ENCODE measurements around the gene MYMK. TPM values are rescaled to one million over a fixed set of nuclear protein-coding genes. Genes with fewer than 3 reads are reported as not detected.

MYMK gene
- total and polyA plus RNA-seq, 2 of the 8 experiments (the other 6 are each of a cell fraction or from before 2014, with no cell fraction given) = not detected

DNA sequence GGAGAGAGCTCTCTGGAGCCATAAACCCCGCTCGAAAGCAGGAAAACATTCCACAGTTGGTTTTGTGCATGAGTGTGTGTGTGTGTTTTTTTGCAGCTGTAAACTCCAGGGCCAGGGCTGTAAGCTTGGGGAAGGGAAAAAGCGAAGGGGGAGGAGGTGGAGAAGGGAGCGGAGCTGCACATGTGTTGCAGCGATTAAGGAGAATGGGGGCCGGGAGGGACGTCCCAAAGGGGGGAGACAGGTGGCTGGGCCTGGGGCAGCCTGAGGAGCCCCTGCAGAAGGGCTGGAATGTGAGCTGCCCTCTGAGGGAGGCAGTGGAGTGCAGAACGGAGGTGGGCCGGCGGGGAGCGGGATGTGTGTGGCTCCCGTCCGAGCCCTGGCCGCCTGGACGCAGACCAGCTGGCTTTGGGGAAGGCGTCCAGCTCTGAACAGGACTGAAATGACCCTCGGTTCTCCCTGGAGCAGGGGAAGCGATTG, 2.7 kb upstream of the MYMK start:
- no peaks in the 10 kb centered on the region for H3K36me3 ChIP-seq (ENCODE audit: control insufficient read depth in 2 of 4, insufficient read depth in 4 of 4, low read length in 3 of 4)
- ChIA-PET POLR2A (ENCODE audit: partially characterized antibody) (interaction anchor here (0.6 to 3.0 kb wide), 4 partner anchors 10 to 122 kb away, joined by 3 to 11 read pairs (median 6); partner anchors contain the start of gene CACFD1), CTCF (ENCODE audit: partially characterized antibody) (interaction anchor here (0.6 to 2.0 kb wide), 10 partner anchors 15 to 199 kb away, joined by 3 to 6 read pairs (median 4); no protein-coding TSS in a partner anchor)
- H3K56ac ChIP-seq (replicated peaks; ENCODE audit: insufficient read length, low read depth, low read length) = no peak overlapping the region
- H3K4me2 ChIP-seq (ENCODE audit: insufficient read depth in 1 of 2, low read depth in 2 of 2, low read length in 2 of 2) = peak overlapping the region; percentile 43 to 48
- TF ChIP-seq TEAD4 (IDR thresholded peaks at IDR 0.05; ENCODE audit: low read depth, low read length) (peak; percentile 52; the same call in 1 of the 2 replicates), SP1 (IDR thresholded peaks at IDR 0.05; ENCODE audit: low read depth, low read length) (no peak), GABPA (IDR thresholded peaks at IDR 0.05; ENCODE audit: borderline replicate concordance, insufficient read depth, low read length) (0 out of 2 replicates have a peak, but pooled peaks have one; percentile 35)
- H3K4ac ChIP-seq (replicated peaks; ENCODE audit: insufficient read length, low read depth, low read length) = peak overlapping the region; percentile 70
- no peak overlapping the region for H3K14ac ChIP-seq (ENCODE audit: insufficient read length)
- peak overlapping the region; percentile 97; the same call in 1 of the 2 replicates for H2BK20ac ChIP-seq (ENCODE audit: low read length)
- H3K79me1 ChIP-seq (ENCODE audit: low read depth, low read length) = no peaks in the 10 kb centered on the region
- H3K4me1 ChIP-seq (replicated peaks in 1 of 4; ENCODE audit: control insufficient read depth in 3 of 4, insufficient read depth in 4 of 4, low read length in 3 of 4) = peaks cover 4 to 33% (median 30%) of the 10 kb centered on the region in 4 experiments
- no peak overlapping the region for H3K9ac ChIP-seq (replicated peaks in 1 of 4; ENCODE audit: extremely low read depth in 1 of 4, low read depth in 3 of 4, low read length in 3 of 4)
- H2BK120ac ChIP-seq (replicated peaks; ENCODE audit: low read depth, low read length) = peak overlapping the region; percentile 52
- H2BK5ac ChIP-seq (ENCODE audit: low read depth, low read length) = peak overlapping the region; percentile 75; the same call in 1 of the 2 replicates
- peak overlapping the region; percentile 92; the same call in 1 of the 2 replicates for H2BK12ac ChIP-seq (ENCODE audit: low read depth, low read length)
- no peak overlapping the region for H4K5ac ChIP-seq (ENCODE audit: insufficient read length, low read depth, low read length)
- H4K20me1 ChIP-seq (replicated peaks in 1 of 2; ENCODE audit: control insufficient read depth in 1 of 2, insufficient read depth in 2 of 2, low read length in 2 of 2) = no peaks in the 10 kb centered on the region
- no peaks in the 10 kb centered on the region for H3K9me3 ChIP-seq (ENCODE audit: insufficient read depth in 2 of 2, low read depth in 1 of 2, low read length in 1 of 2)
- H3K23ac ChIP-seq (ENCODE audit: insufficient read length) = no peak overlapping the region
- H3K18ac ChIP-seq (ENCODE audit: extremely low read depth, low read length) = peak overlapping the region; percentile 60
- no peaks in the 10 kb centered on the region; the same call in 1 of the 2 replicates for H3K23me2 ChIP-seq (ENCODE audit: low read depth, low read length)
- H4K91ac ChIP-seq (replicated peaks; ENCODE audit: insufficient read length, low read length) = peak overlapping the region; percentile 32
- 35% methylated on average over 18 of the region's 18 CpGs; no CpG with 5 or more reads in 1 of the 2 experiments for WGBS, 2 experiments (ENCODE audit: extremely low coverage in 1 of 2, insufficient coverage in 1 of 2, insufficient read length in 1 of 2, insufficient replicate concordance in 2 of 2, low coverage in 1 of 2, low lambda C conversion rate in 2 of 2, missing lambda C conversion rate in 1 of 2)
- peak overlapping the region; percentile 88; the same call in 1 of the 2 replicates for H2BK15ac ChIP-seq (ENCODE audit: low read length)
- H3K79me2 ChIP-seq (ENCODE audit: control insufficient read depth in 1 of 2, insufficient read depth in 2 of 2, low read length in 2 of 2) = no peaks in the 10 kb centered on the region
- H2AFZ ChIP-seq (ENCODE audit: low read length) = no peak overlapping the region
- no peak overlapping the region; a peak in 1 of 8 replicates for H3K4me3 ChIP-seq (ENCODE audit: extremely low read depth in 1 of 4, insufficient read depth in 2 of 4, low read depth in 3 of 4, low read length in 4 of 4)
- H2AK5ac ChIP-seq (ENCODE audit: low read depth, low read length) = no peak overlapping the region
- no peak overlapping the region; the same call in 1 of the 2 replicates for H4K8ac ChIP-seq (ENCODE audit: extremely low read depth, insufficient read depth, low read length)
- peaks cover 0 to 5% (median 2%) of the 10 kb centered on the region in 4 experiments; a peak in 4 of 7 replicates for H3K27me3 ChIP-seq (replicated peaks in 1 of 4; ENCODE audit: control insufficient read depth in 3 of 4, extremely low read depth in 1 of 4, insufficient read depth in 3 of 4, low read length in 3 of 4)
- H3K27ac ChIP-seq (ENCODE audit: low read depth, low read length) = no peak overlapping the region
- FAIRE-seq (no peak), DNase-seq (ENCODE audit: low read depth in 1 of 2, low spot score in 2 of 2) (no peak)
